ENCODE measurements around the gene HAO1. TPM values are rescaled to one million over a fixed set of nuclear protein-coding genes. Genes with fewer than 3 reads are reported as not detected.
A peak's percentile ranks its signal among the peaks of the same experiment; 100 is the strongest.

HAO1 gene
- total RNA-seq, 1 donor from 2014 or later, result not detected

- DNase-seq, result peak; percentile 2
Measured at GRCh38 chr20:7926767-7927166, 13.5 kb downstream of the HAO1 start.

DNA sequence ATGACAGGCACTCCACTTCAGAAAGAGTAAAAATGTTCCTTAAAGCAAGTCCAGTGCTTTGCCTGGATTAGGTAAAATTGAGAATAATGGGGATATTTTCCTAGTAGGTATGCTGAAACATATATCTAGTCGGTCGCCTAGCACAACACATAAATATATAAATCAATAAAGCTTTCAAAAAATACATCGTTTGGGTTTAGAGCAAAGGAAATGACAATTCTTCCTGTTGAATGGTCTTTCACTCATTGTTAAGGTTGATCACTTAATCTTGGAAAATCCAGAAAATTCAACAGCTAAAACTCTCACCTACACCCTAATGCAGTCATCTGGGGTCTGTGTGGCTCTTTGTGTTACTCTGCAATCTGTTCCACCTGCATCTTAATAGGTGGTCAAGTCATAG lies 13.9 kb downstream of the HAO1 start:
- no peak for DNase-seq

- peak; percentile 47 for DNase-seq
Measured at GRCh38 chr20:7924692-7925091, 15.6 kb downstream of the HAO1 start.

GRCh38 chr20:7916648-7917047 lies 23.6 kb downstream of the HAO1 start:
- no peak for DNase-seq

- no peak for DNase-seq
Measured at GRCh38 chr20:7912551-7912950, 27.7 kb downstream of the HAO1 start.

DNA sequence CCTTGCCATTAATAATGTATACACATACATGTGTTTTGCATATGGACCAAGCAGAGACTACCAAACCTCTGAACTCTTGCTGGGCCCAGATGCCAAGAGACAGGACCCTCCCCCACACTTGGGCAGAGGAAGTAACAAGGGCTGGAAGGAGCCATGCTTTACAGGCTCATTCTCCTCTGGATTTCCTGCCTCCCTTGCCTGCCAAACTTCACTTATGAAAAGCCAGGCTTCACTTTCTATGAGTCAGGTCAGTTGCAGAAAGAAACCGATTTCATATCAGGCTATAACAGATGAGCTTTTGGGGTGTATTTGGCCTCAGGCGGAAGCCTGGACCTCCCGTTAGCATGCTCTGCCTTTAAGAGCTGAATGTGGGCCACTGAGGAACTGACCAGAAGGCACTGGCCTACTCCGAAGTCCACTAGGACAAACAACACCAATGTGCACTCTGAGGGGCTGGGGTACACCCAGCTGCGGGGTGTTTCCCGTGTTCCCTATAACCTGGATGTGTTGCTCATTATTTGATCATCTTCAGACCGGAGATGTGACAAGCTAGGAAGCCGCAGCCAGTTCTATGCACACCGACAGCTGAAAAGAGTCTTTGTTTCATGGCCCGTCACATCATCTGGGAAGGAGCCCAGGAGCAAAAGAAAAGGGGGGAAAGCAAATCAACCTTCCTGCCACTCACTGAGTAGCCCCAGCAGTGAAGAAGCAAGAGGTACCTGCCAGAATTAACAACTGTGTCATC lies 28.5 kb downstream of the HAO1 start:
- DNase-seq, result no peak

- DNase-seq, result no peak
Measured at GRCh38 chr20:7908905-7909304, 31.4 kb downstream of the HAO1 start.

DNA sequence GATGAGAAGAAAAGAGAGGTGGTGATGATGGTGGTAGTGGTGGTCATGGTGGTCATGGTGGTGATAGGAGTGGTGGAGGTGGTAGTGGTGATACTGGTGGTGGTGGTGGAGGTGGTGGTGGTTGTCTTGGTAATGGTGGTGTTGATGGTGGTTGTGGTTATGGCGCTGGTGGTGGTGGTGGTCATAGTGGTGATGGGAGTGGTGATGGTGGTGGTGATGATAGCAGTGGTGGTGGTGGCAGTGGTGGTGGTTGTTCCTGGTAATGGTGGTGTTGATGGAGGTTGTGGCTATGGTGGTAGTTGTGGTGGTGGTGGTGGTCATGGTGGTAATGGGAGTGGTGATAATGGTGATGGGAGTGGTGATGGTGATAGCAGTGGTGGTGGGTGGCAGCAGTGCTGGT lies 36.8 kb downstream of the HAO1 start:
- DNase-seq, result no peak

- DNase-seq, result no peak
Measured at GRCh38 chr20:7902879-7903278, 37.4 kb downstream of the HAO1 start.

GRCh38 chr20:7897781-7898364 lies 42.4 kb downstream of the HAO1 start:
- no peak for DNase-seq

- no peak for DNase-seq
Measured at GRCh38 chr20:7893014-7893730, 47.1 kb downstream of the HAO1 start.

GRCh38 chr20:7891705-7892104 lies 48.6 kb downstream of the HAO1 start:
- DNase-seq, result no peak

DNA sequence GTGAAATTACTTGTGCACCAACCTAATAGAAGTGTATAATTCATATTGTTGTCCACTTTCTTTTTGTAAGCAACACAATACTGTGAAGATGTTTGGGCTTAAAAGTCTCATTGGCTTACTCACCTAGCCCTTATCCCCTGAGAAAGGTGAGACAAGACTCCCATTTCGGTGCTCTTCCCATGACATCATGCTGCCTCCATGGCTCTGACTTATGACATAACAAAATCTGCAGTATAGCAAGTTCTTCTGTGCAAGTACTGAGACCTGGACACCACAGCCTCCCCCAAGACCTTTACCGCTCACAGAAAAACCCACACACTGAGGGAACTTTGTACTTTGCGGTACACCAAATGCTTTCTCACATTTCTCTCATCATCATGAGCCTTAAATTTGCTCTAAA lies 50.5 kb downstream of the HAO1 start:
- no peak for DNase-seq

DNA sequence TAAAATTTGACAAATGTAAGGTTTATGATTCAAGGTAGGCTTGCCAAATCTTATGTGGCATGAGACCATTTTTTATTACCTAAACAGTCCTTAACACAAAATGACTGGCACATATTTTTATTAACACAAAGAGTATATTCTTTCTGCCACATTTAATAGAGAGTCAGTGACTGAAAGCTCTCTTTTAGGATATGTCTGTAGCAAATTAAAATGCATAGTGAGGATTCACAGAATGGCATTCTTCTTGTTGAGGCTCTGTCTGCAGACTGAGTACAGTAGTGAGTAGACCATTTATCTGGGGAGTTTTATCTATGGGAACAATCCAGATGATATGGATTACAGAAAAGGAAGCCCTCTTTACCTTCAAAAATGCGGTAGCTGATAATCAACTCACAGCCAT lies 56.5 kb downstream of the HAO1 start:
- no peak for DNase-seq

DNA sequence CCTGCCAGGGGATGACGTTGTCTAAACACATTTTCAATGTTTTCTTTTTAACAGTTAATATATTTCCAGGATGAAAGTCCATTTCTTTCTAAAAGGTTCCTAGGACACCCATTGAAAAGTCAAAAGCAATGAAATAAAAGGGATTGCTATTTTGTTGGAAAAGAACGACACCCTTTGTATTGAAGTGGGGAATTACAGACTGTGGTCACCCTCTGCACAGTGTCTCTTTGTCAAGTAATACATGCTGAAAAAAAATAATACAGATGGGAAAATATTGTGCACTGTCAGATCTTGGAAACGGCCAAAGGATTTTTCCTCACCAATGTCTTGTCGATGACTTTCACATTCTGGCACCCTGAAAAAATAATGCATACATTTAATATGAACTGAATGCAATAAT lies 56.9 kb downstream of the HAO1 start:
- no peak for DNase-seq

DNA sequence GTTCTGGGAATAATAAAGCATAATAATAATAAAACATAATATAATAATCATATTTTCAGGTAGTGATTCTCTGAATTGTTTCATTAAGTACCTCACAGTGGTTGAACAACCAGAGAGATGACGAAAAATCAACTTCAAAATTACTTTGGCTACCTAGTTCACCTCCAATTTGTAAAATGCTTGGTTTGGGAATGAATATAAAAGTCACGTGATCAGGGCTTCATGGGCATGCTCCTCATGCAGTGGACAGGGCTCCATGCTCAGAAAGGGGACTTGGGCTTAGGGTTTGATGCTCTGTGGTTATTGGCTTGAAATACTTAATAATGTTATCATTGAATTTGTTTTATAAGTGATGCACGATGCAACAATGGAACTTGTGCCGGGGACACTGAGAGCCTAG lies 58.2 kb downstream of the HAO1 start:
- no peak for DNase-seq

GRCh38 chr20:7881551-7881950 lies 58.7 kb downstream of the HAO1 start:
- DNase-seq, result no peak

- DNase-seq, result no peak
Measured at GRCh38 chr20:7879883-7880282, 60.4 kb downstream of the HAO1 start.

GRCh38 chr20:7868108-7868507 lies 72.2 kb downstream of the HAO1 start:
- DNase-seq, result no peak

- DNase-seq, result peak; percentile 34
Measured at GRCh38 chr20:7866285-7866684, 74.0 kb downstream of the HAO1 start.

GRCh38 chr20:7859356-7859802 lies 80.9 kb downstream of the HAO1 start:
- peak; percentile 77 for DNase-seq

- no peak for DNase-seq
Measured at GRCh38 chr20:7858734-7859250, 81.5 kb downstream of the HAO1 start.

GRCh38 chr20:7856756-7857155 lies 83.5 kb downstream of the HAO1 start:
- DNase-seq, result no peak

All from skin of body (tissue), 2 donors.